GM21576 (cell line): ENCODE measurements around the gene RUNDC1.

Experiments
- ATAC-seq: cut with Tn5 transposase; IDR thresholded peaks from one replicate; pipeline ENCODE4 v1.9.1; 2021; ENCODE audit warnings: mild to moderate bottlenecking, moderate library complexity; ENCODE audit not compliant: unreplicated experiment

RUNDC1 gene

GRCh38 chr17:43039646-43040045 lies 59.3 kb downstream of the RUNDC1 start:
- no peak for ATAC-seq

- no peak for ATAC-seq
Observed at GRCh38 chr17:43040655-43041054, 60.3 kb downstream of the RUNDC1 start.

- no peak for ATAC-seq
Observed at GRCh38 chr17:43042025-43042628, 61.8 kb downstream of the RUNDC1 start.
